Karpas-422 (cell line): ENCODE data around the gene MAPKAPK2. TPM values are rescaled to one million over a fixed set of nuclear protein-coding genes. Genes with fewer than 3 reads are reported as not detected.

Source experiments
- DNase-seq: peaks from one replicate; pipeline ENCODE4 v3.0.0-alpha.2; 2015
- H2AFZ ChIP-seq: fragments of 200-600 bp; sonication (generic); 2 replicates; pipeline ENCODE4 v1.6.1; 2014; ENCODE audit warnings: antibody characterized with exemption, low read length, mixed read lengths
- H3K27ac ChIP-seq: fragments of 200-600 bp; sonication (generic); 2 replicates; pipeline ENCODE4 v1.5.1; 2014; ENCODE audit warnings: mild to moderate bottlenecking, low read length, moderate library complexity
- H3K27me3 ChIP-seq: fragments of 200-600 bp; sonication (generic); 2 replicates; pipeline ENCODE4 v1.6.1; 2014; ENCODE audit warnings: low read length, mixed read lengths
- H3K36me3 ChIP-seq: fragments of 200-600 bp; sonication (generic); 2 replicates; pipeline ENCODE4 v1.6.1; 2014; ENCODE audit warnings: low read length, mixed read lengths; ENCODE audit not compliant: insufficient read depth
- H3K4me1 ChIP-seq: fragments of 200-600 bp; sonication (generic); 2 replicates; pipeline ENCODE4 v1.6.1; 2014; ENCODE audit warnings: mild to moderate bottlenecking, low read length, mixed read lengths
- H3K4me2 ChIP-seq: fragments of 200-600 bp; sonication (generic); 2 replicates; pipeline ENCODE4 v1.6.1; 2014; ENCODE audit warnings: low read length, low read depth, mild to moderate bottlenecking; ENCODE audit not compliant: poor library complexity, severe bottlenecking
- H3K4me3 ChIP-seq: fragments of 200-600 bp; sonication (generic); 2 replicates; pipeline ENCODE4 v1.5.1; 2014; ENCODE audit warnings: mild to moderate bottlenecking, antibody characterized with exemption, low read length, mixed read lengths
- H3K79me2 ChIP-seq: fragments of 200-600 bp; sonication (generic); 2 replicates; pipeline ENCODE4 v1.6.1; 2014; ENCODE audit warnings: mild to moderate bottlenecking, low read length, mixed read lengths
- H3K9ac ChIP-seq: fragments of 200-600 bp; sonication (generic); 2 replicates; pipeline ENCODE4 v1.6.0; 2014; ENCODE audit warnings: low read length
- H3K9me2 ChIP-seq: fragments of 200-600 bp; sonication (generic), shearing (Covaris generic); replicated peaks from 2 replicates; pipeline ENCODE4 v1.6.0; 2014; ENCODE audit warnings: mild to moderate bottlenecking, low read length, moderate library complexity; ENCODE audit not compliant: insufficient read depth
- H3K9me3 ChIP-seq: fragments of 300-700, 200-600 bp; sonication (generic); 2 replicates; pipeline ENCODE4 v1.6.1; 2014; ENCODE audit warnings: low read length, mixed read lengths
- H4K20me1 ChIP-seq: fragments of 200-600 bp; sonication (generic); 2 replicates; pipeline ENCODE4 v1.6.1; 2014; ENCODE audit warnings: mild to moderate bottlenecking, antibody characterized with exemption, low read length, low read depth; ENCODE audit not compliant: insufficient read depth
- total RNA-seq: library from RNA; depleted of rRNA; stranded (reverse); fragments of >200 nt; shearing (Covaris generic); gene quantifications from 2 replicates; pipeline ENCODE4 v1.2.3, GENCODE V29; 2014; ENCODE audit warnings: low replicate concordance

The MAPKAPK2 gene
- total RNA-seq, 1 experiment from 2014 or later: 19.8 TPM

- no peak for DNase-seq
- 0 out of 2 replicates have a peak, but pooled peaks cover 2% of the 10 kb centered on the region for H4K20me1 ChIP-seq
- no peak overlapping the region for H3K4me2 ChIP-seq
- no peaks in the 10 kb centered on the region for H3K9me2 ChIP-seq
- no peak overlapping the region for H3K9ac ChIP-seq
- no peak overlapping the region for H2AFZ ChIP-seq
- peaks cover 10% of the 10 kb centered on the region for H3K4me1 ChIP-seq
- H3K27me3 ChIP-seq: peaks cover 3% of the 10 kb centered on the region; the same call in 1 of the 2 replicates
- H3K27ac ChIP-seq: no peak overlapping the region
- H3K36me3 ChIP-seq: no peaks in the 10 kb centered on the region
- no peak overlapping the region for H3K4me3 ChIP-seq
- no peaks in the 10 kb centered on the region for H3K79me2 ChIP-seq
- H3K9me3 ChIP-seq: no peaks in the 10 kb centered on the region
Observed at GRCh38 chr1:206655471-206655882, 29.2 kb upstream of the MAPKAPK2 start.

DNA sequence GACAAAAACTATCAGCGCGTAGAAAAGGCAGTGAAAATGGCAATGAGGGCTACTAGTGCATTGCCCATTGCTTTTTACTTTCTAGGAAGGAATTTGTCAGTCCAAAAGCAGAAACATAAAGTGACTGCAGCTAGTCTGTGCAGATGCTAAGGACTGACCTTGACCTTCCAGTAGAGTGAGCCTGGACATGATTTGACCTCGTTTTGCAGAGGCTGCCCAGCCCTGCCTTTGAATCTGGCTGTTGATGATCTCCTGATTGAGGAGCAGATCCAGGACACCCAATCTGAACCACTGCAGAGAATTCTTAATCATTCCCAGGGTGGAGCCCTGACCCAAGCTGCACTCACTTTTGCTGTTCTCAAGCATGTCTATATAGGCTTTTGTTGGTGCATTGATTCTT, 27.8 kb upstream of the MAPKAPK2 start:
- 0 out of 2 replicates have a peak, but pooled peaks cover 2% of the 10 kb centered on the region for H4K20me1 ChIP-seq
- H3K79me2 ChIP-seq: no peaks in the 10 kb centered on the region
- no peak overlapping the region for H3K4me2 ChIP-seq
- no peaks in the 10 kb centered on the region for H3K36me3 ChIP-seq
- no peaks in the 10 kb centered on the region for H3K9me2 ChIP-seq
- peaks cover 6% of the 10 kb centered on the region for H3K4me1 ChIP-seq
- no peak overlapping the region for H3K4me3 ChIP-seq
- no peak for DNase-seq
- H3K27me3 ChIP-seq: peaks cover 3% of the 10 kb centered on the region; the same call in 1 of the 2 replicates
- no peak overlapping the region for H3K9ac ChIP-seq
- H3K9me3 ChIP-seq: no peaks in the 10 kb centered on the region
- no peak overlapping the region for H3K27ac ChIP-seq
- H2AFZ ChIP-seq: no peak overlapping the region

DNA sequence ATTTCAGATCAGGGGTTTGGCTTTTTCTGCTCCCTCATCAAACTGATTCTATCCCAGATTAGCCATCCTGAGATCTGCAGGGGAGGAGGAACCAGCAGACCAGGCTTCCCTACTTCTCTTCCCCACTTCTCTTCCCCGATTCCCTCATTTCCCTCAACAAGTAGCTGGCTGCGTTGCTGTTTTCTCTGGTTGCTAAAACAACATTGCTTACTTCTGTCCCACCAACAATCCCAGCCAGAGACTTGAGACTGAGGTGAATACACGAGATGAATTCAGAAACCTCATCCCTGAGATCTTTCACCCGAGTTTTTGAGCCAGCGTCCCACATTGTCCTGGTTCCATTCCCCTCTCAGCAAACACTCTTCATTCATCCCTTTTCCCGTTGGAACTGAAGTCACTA, 27.0 kb upstream of the MAPKAPK2 start:
- no peak overlapping the region for H2AFZ ChIP-seq
- no peaks in the 10 kb centered on the region for H3K9me3 ChIP-seq
- H3K36me3 ChIP-seq: no peaks in the 10 kb centered on the region
- H3K27me3 ChIP-seq: peaks cover 3% of the 10 kb centered on the region; the same call in 1 of the 2 replicates
- no peak for DNase-seq
- H3K9me2 ChIP-seq: no peaks in the 10 kb centered on the region
- H3K4me2 ChIP-seq: no peak overlapping the region
- no peaks in the 10 kb centered on the region for H3K79me2 ChIP-seq
- H3K27ac ChIP-seq: no peak overlapping the region
- no peak overlapping the region for H3K4me3 ChIP-seq
- no peak overlapping the region for H3K9ac ChIP-seq
- H3K4me1 ChIP-seq: peaks cover 14% of the 10 kb centered on the region
- 0 out of 2 replicates have a peak, but pooled peaks cover 2% of the 10 kb centered on the region for H4K20me1 ChIP-seq

GRCh38 chr1:206658264-206658980, 26.3 kb upstream of the MAPKAPK2 start:
- Histone ChIP-seq H3K27me3 (peaks cover 3% of the 10 kb centered on the region; the same call in 1 of the 2 replicates), H3K9ac (no peak overlapping the region), H3K27ac (no peak overlapping the region), H3K4me2 (peak overlapping the region; percentile 34), H3K9me3 (no peaks in the 10 kb centered on the region), H2AFZ (no peak overlapping the region), H3K79me2 (no peaks in the 10 kb centered on the region), H3K36me3 (no peaks in the 10 kb centered on the region), H3K9me2 (no peaks in the 10 kb centered on the region), H3K4me1 (peaks cover 21% of the 10 kb centered on the region), H3K4me3 (no peak overlapping the region), H4K20me1 (0 out of 2 replicates have a peak, but pooled peaks cover 2% of the 10 kb centered on the region)
- peak; percentile 81 for DNase-seq

DNA sequence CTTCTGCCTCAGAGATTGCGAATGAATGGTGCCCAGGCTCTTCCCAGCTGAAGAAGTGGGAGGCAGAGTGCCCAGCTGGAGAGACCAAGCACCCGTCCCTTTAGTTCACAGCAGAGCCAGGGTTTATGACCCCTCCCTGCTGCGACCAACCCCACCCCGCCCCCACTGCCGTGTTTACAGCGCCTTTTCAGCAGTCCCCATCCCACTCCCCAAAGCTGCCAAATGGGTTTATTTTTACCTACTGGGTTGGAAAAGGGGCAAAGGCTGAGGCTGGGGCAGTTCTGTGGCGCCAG, 25.8 kb upstream of the MAPKAPK2 start:
- no peak overlapping the region for H3K4me2 ChIP-seq
- H4K20me1 ChIP-seq: 0 out of 2 replicates have a peak, but pooled peaks cover 2% of the 10 kb centered on the region
- H2AFZ ChIP-seq: no peak overlapping the region
- H3K9me3 ChIP-seq: no peaks in the 10 kb centered on the region
- H3K27ac ChIP-seq: no peak overlapping the region
- H3K9ac ChIP-seq: no peak overlapping the region
- H3K4me1 ChIP-seq: peaks cover 26% of the 10 kb centered on the region
- H3K36me3 ChIP-seq: no peaks in the 10 kb centered on the region
- peaks cover 3% of the 10 kb centered on the region; the same call in 1 of the 2 replicates for H3K27me3 ChIP-seq
- no peak for DNase-seq
- H3K9me2 ChIP-seq: no peaks in the 10 kb centered on the region
- no peaks in the 10 kb centered on the region for H3K79me2 ChIP-seq
- no peak overlapping the region for H3K4me3 ChIP-seq

DNA sequence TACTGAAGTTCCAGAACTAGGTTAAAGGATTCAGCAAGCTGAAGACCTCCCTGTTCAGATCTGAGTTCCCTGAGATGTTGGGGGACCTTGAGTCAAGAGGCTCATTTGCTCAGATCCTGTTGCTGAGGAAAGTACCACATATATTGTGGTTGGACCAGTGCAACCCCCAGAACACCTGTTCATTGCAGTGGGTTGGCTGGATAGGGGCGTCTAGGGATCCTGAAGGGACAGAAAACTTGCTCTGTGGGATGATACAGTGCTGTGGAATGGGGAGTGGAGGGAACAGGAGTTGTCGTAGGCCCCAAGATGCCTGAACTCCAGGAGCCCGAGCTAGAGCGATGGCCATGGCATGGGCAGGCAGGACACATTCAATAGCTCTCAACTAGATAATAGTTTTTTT, 24.6 kb upstream of the MAPKAPK2 start:
- no peaks in the 10 kb centered on the region for H3K79me2 ChIP-seq
- H3K4me2 ChIP-seq: no peak overlapping the region
- no peak for DNase-seq
- no peaks in the 10 kb centered on the region for H3K36me3 ChIP-seq
- no peak overlapping the region for H2AFZ ChIP-seq
- no peaks in the 10 kb centered on the region for H3K27me3 ChIP-seq
- 0 out of 2 replicates have a peak, but pooled peaks cover 2% of the 10 kb centered on the region for H4K20me1 ChIP-seq
- H3K9ac ChIP-seq: no peak overlapping the region
- peaks cover 38% of the 10 kb centered on the region for H3K4me1 ChIP-seq
- H3K4me3 ChIP-seq: no peak overlapping the region
- no peaks in the 10 kb centered on the region for H3K9me3 ChIP-seq
- H3K9me2 ChIP-seq: no peaks in the 10 kb centered on the region
- H3K27ac ChIP-seq: no peak overlapping the region

- no peaks in the 10 kb centered on the region for H3K79me2 ChIP-seq
- H2AFZ ChIP-seq: no peak overlapping the region
- H3K9ac ChIP-seq: no peak overlapping the region
- no peak overlapping the region for H3K4me2 ChIP-seq
- H3K9me3 ChIP-seq: no peaks in the 10 kb centered on the region
- DNase-seq: no peak
- no peak overlapping the region for H3K27ac ChIP-seq
- H3K36me3 ChIP-seq: no peaks in the 10 kb centered on the region
- no peak overlapping the region for H3K4me3 ChIP-seq
- H3K27me3 ChIP-seq: no peaks in the 10 kb centered on the region
- H4K20me1 ChIP-seq: 0 out of 2 replicates have a peak, but pooled peaks cover 2% of the 10 kb centered on the region
- H3K9me2 ChIP-seq: no peaks in the 10 kb centered on the region
- peaks cover 40% of the 10 kb centered on the region for H3K4me1 ChIP-seq
Observed at GRCh38 chr1:206661161-206661820, 23.4 kb upstream of the MAPKAPK2 start.

GRCh38 chr1:206662396-206663092, 22.2 kb upstream of the MAPKAPK2 start:
- no peaks in the 10 kb centered on the region for H3K9me3 ChIP-seq
- H3K4me2 ChIP-seq: no peak overlapping the region
- H4K20me1 ChIP-seq: 0 out of 2 replicates have a peak, but pooled peaks cover 2% of the 10 kb centered on the region
- no peak overlapping the region for H3K9ac ChIP-seq
- no peaks in the 10 kb centered on the region for H3K79me2 ChIP-seq
- H3K36me3 ChIP-seq: no peaks in the 10 kb centered on the region
- H3K4me3 ChIP-seq: no peak overlapping the region
- H3K27ac ChIP-seq: no peak overlapping the region
- peaks cover 40% of the 10 kb centered on the region for H3K4me1 ChIP-seq
- no peak for DNase-seq
- H3K9me2 ChIP-seq: no peaks in the 10 kb centered on the region
- H3K27me3 ChIP-seq: no peaks in the 10 kb centered on the region
- no peak overlapping the region for H2AFZ ChIP-seq
